Bronchial epithelial cell (primary cell): ENCODE data around the gene FAM76A. TPM values are rescaled to one million over a fixed set of nuclear protein-coding genes. Genes with fewer than 3 reads are reported as not detected.

Experiments used
- DNase-seq: peaks from one replicate; pipeline ENCODE4 v3.0.0-alpha.2; 2010; ENCODE audit warnings: low read depth
- FAIRE-seq: peaks from 2 replicates; lab custom pipeline; 2011; peaks lifted over from hg19 to GRCh38; lab: Jason Lieb, UNC
- H3K27me3 ChIP-seq: 2 replicates; pipeline ENCODE4 v1.5.1; 2011; ENCODE audit warnings: low read length; ENCODE audit not compliant: control insufficient read depth, insufficient read depth
- H3K36me3 ChIP-seq: 2 replicates; pipeline ENCODE4 v1.5.1; 2011; ENCODE audit warnings: low read length; ENCODE audit not compliant: control insufficient read depth, insufficient read depth
- H3K4me3 ChIP-seq: 2 replicates; pipeline ENCODE4 v1.5.1; 2011; ENCODE audit warnings: mild to moderate bottlenecking, low read depth, low read length, control low read depth
- total RNA-seq: library from RNA; depleted of rRNA; stranded (reverse); fragments of >200 nt; gene quantifications from 2 replicates; pipeline ENCODE4 v1.2.1, GENCODE V29; 2014
- TF ChIP-seq, protein P1 (sequence below): IDR thresholded peaks from 2 replicates; pipeline ENCODE4 v1.5.1; 2011; ENCODE audit warnings: mild to moderate bottlenecking, moderate library complexity, low read length, control low read depth, inconsistent platforms; ENCODE audit not compliant: insufficient read depth, severe bottlenecking

Gene FAM76A
- total RNA-seq, 1 donor from 2014 or later, result 12.6 TPM

DNA sequence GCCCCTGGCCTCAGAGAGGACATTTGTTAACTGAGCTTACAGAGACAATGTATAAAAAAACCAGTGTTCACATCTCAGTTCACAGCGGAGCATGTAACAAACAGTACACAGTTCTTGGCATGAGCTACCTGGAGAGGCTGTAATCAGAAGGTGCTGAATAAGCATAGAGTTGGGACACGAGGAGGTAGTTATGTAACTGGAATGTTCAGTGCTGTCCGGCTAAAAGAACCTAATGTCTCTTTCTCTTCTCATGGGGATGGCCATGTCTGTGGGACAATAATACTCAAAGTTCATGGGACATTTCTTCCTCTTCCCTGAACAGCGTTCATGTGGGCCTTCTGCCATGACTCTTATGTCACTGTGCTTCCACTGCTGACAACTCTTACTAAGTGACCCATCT lies 30.1 kb downstream of the FAM76A start:
- FAIRE-seq (peak; percentile 23), DNase-seq (no peak)
- Histone ChIP-seq H3K27me3 (no peaks in the 10 kb centered on the region), H3K4me3 (no peak overlapping the region), H3K36me3 (peaks cover 3% of the 10 kb centered on the region)
- TF ChIP-seq, protein P1, sequence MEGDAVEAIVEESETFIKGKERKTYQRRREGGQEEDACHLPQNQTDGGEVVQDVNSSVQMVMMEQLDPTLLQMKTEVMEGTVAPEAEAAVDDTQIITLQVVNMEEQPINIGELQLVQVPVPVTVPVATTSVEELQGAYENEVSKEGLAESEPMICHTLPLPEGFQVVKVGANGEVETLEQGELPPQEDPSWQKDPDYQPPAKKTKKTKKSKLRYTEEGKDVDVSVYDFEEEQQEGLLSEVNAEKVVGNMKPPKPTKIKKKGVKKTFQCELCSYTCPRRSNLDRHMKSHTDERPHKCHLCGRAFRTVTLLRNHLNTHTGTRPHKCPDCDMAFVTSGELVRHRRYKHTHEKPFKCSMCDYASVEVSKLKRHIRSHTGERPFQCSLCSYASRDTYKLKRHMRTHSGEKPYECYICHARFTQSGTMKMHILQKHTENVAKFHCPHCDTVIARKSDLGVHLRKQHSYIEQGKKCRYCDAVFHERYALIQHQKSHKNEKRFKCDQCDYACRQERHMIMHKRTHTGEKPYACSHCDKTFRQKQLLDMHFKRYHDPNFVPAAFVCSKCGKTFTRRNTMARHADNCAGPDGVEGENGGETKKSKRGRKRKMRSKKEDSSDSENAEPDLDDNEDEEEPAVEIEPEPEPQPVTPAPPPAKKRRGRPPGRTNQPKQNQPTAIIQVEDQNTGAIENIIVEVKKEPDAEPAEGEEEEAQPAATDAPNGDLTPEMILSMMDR, result no peak

DNA sequence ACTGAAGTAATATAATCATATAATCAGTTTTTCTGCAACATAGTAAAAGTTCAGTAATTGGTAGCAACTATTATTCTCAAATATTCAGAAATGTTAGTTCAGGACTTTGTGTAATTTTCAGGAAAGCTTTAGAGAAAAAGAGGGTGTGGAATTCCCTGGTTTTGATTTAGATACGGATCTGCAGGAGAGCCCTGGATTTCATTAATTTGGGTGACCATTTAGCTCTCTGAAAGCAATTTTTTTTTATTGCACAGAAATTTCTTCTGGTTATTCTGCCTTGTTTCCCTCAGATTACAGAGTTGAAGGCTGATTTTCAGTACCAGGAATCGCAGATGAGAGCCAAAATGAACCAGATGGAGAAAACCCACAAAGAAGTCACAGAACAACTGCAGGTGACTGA lies 33.5 kb downstream of the FAM76A start:
- FAIRE-seq (no peak), DNase-seq (no peak)
- Histone ChIP-seq H3K27me3 (no peaks in the 10 kb centered on the region), H3K36me3 (peaks cover 3% of the 10 kb centered on the region), H3K4me3 (no peak overlapping the region)
- TF ChIP-seq, protein P1, result no peak

DNA sequence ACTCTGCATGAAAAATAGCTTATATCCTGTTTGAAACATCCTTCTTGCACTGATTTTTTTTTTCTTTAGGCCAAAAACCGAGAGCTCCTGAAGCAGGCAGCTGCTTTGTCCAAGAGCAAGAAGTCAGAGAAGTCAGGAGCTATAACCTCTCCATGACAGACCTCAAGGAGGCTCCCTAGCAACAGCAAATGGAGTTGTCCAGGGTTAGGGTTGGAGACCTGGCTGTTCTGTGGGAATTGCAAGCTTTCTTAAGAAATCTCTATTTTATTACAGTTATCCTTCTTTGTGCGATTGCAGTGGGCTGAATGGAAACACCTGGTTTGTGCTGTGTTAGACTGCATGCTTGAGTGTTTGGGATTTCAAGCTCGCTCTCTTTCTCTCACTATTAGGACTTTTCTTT lies 34.7 kb downstream of the FAM76A start:
- TF ChIP-seq, protein P1, result no peak
- Histone ChIP-seq H3K27me3 (no peaks in the 10 kb centered on the region), H3K4me3 (no peak overlapping the region), H3K36me3 (peaks cover 3% of the 10 kb centered on the region)
- FAIRE-seq (no peak), DNase-seq (no peak)

DNA sequence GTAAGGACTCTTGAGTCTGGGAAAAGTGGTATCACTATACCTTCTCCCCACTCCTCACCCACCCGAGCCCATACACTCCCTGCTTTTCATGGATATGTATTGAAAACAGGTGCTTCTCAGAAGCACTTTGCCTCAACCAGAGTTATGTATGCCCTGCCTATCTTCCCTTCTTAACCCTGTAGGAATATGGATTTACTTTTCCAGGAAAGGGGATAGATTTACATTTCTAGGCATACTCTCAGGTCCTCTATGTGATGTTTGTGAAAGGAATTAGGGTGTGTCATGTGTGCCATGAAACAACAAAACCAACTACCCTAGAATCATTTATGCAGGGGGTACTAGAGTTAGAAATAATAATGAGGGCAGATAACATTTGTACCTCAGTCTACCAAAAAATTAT lies 36.3 kb downstream of the FAM76A start:
- Histone ChIP-seq H3K27me3 (no peaks in the 10 kb centered on the region), H3K36me3 (peaks cover 1% of the 10 kb centered on the region), H3K4me3 (no peak overlapping the region)
- TF ChIP-seq, protein P1, result no peak
- no peak for FAIRE-seq
- DNase-seq, result no peak

DNA sequence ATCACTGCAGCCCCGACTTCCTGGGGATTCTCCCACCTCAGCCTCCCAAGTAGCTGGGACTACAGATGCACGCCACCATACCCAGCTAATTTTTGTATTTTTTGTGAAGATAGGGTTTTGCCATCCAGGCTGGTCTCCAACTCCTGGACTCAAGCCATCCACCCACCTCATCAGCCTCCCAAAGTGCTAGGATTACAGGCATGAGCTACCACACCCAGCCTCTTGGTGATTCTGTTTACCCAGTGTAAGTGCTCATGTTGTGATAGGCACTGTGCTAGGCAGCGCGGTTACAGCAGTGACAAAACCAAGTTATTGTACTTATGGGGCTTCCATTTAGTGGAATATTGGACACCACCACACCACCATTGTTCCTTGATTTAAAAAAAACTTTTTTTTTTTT lies 37.6 kb downstream of the FAM76A start:
- H3K4me3 ChIP-seq, result no peak overlapping the region

More for the DNA sequence above, 37.6 kb downstream of the FAM76A start:
- H3K27me3 ChIP-seq, result no peaks in the 10 kb centered on the region
- no peak for FAIRE-seq
- DNase-seq, result no peak
- H3K36me3 ChIP-seq, result peaks cover 1% of the 10 kb centered on the region
- TF ChIP-seq, protein P1, result no peak
